ENCODE results near the gene RPS27L.
A peak's percentile ranks its signal among the peaks of the same experiment; 100 is the strongest.

RPS27L gene

GRCh38 chr15:63188926-63189871 lies 31.9 kb upstream of the RPS27L start, which contains the start of gene RAB8B:
RAB8B (plus strand) TSS chr15:63189606; CDS start chr15:63189625, 19 bp downstream.
- DNase-seq: peak; percentile 91

- no peak for DNase-seq
Observed at GRCh38 chr15:63188247-63188925, 31.1 kb upstream of the RPS27L start.

- DNase-seq: no peak
Observed at GRCh38 chr15:63187589-63188226, 30.4 kb upstream of the RPS27L start.

GRCh38 chr15:63186065-63186464 lies 28.8 kb upstream of the RPS27L start:
- no peak for DNase-seq

- DNase-seq: no peak
Observed at GRCh38 chr15:63185206-63185605, 27.9 kb upstream of the RPS27L start.

- DNase-seq: no peak
Observed at GRCh38 chr15:63181648-63182047, 24.4 kb upstream of the RPS27L start.

GRCh38 chr15:63180746-63181145 lies 23.5 kb upstream of the RPS27L start:
- no peak for DNase-seq

- DNase-seq: no peak
Observed at GRCh38 chr15:63178034-63178433, 20.8 kb upstream of the RPS27L start.

GRCh38 chr15:63176302-63176701 lies 19.0 kb upstream of the RPS27L start:
- DNase-seq: no peak

- no peak for DNase-seq
Observed at GRCh38 chr15:63172851-63173451, 15.7 kb upstream of the RPS27L start.

GRCh38 chr15:63172376-63172775 lies 15.1 kb upstream of the RPS27L start:
- no peak for DNase-seq

GRCh38 chr15:63169788-63170187 lies 12.5 kb upstream of the RPS27L start:
- DNase-seq: no peak

GRCh38 chr15:63166219-63166618 lies 8.9 kb upstream of the RPS27L start:
- DNase-seq: no peak

- no peak for DNase-seq
Observed at GRCh38 chr15:63165166-63165859, 8.0 kb upstream of the RPS27L start.

GRCh38 chr15:63163217-63163616 lies 5.9 kb upstream of the RPS27L start:
- DNase-seq: no peak

- no peak for DNase-seq
Observed at GRCh38 chr15:63160638-63161037, 3.4 kb upstream of the RPS27L start.

GRCh38 chr15:63157891-63158431 lies 684 bp upstream of the RPS27L start:
- DNase-seq: no peak

- DNase-seq: no peak
Observed at GRCh38 chr15:63156755-63157117, 541 bp downstream of the RPS27L start.

- peak; percentile 28 for DNase-seq
Observed at GRCh38 chr15:63156086-63156710, 1.1 kb downstream of the RPS27L start.

GRCh38 chr15:63155486-63155885 lies 1.8 kb downstream of the RPS27L start:
- no peak for DNase-seq

- DNase-seq: no peak
Observed at GRCh38 chr15:63151665-63152064, 5.6 kb downstream of the RPS27L start.
